HEK293 (cell line): ENCODE results near the gene CRYZL1.

ENCODE experiments used
- CTCF ChIA-PET: fragments of 350-600 bp; formaldehyde crosslinking; extraction: SDS; loops from one replicate; lab custom pipeline; 2021; ENCODE audit warnings: antibody characterized with exemption; lab: Yijun Ruan, JAX
- POLR2A ChIA-PET: fragments of 300-600 bp; formaldehyde crosslinking; extraction: SDS; loops from one replicate; lab custom pipeline; 2020; ENCODE audit warnings: antibody characterized with exemption, inconsistent platforms; lab: Yijun Ruan, JAX
- H3K27ac ChIP-seq: fragments of 200-500 bp; sonication (Bioruptor generic); 2 replicates; pipeline ENCODE4 v1.5.1; 2014; ENCODE audit warnings: low read depth, low read length, control low read depth, inconsistent platforms; ENCODE audit errors: extremely low read depth
- H3K36me3 ChIP-seq, 2 experiments: fragments of 200-500 bp in 1 of 2; sonication (Bioruptor generic) in 1 of 2; 1 replicate in 1 of 2; 2 replicates in 1 of 2; pipeline ENCODE4 v1.5.1; 2014 to 2017; ENCODE audit warnings: inconsistent platforms in 2 of 2, low read length in 2 of 2; ENCODE audit not compliant: control insufficient read depth in 2 of 2, insufficient read depth in 1 of 2
- H3K4me1 ChIP-seq: fragments of 200-500 bp; sonication (Bioruptor generic); 2 replicates; pipeline ENCODE4 v1.5.1; 2014; ENCODE audit warnings: mild to moderate bottlenecking, low read length, inconsistent platforms; ENCODE audit not compliant: control insufficient read depth, insufficient read depth
- H3K4me3 ChIP-seq: 2 replicates; pipeline ENCODE4 v1.5.1; 2011; ENCODE audit warnings: low read depth, mild to moderate bottlenecking, control low read depth, low read length, moderate library complexity
- H3K9me3 ChIP-seq: fragments of 200-500 bp; sonication (Bioruptor generic); 2 replicates; pipeline ENCODE4 v1.5.1; 2014; ENCODE audit warnings: low read depth, low read length, inconsistent platforms; ENCODE audit not compliant: control insufficient read depth, insufficient read depth
- GLI2 ChIP-seq: fragments of 450-650 bp; formaldehyde crosslinking; IDR thresholded peaks from 2 replicates; pipeline ENCODE4; 2017; ENCODE audit warnings: missing biosample characterization, missing genetic modification characterization, low read depth, borderline replicate concordance
- HOXD13 ChIP-seq: sonication (generic); formaldehyde crosslinking; IDR thresholded peaks from 2 replicates; pipeline ENCODE4 v1.8.0; 2022; ENCODE audit warnings: missing genetic modification reagents, borderline replicate concordance
- KLF7 ChIP-seq: fragments of 450-650 bp; formaldehyde crosslinking; IDR thresholded peaks from 2 replicates; pipeline ENCODE4 v1.5.1; 2016; ENCODE audit warnings: missing biosample characterization, missing genetic modification characterization, borderline replicate concordance
- MEIS1 ChIP-seq: sonication (generic); formaldehyde crosslinking; IDR thresholded peaks from 2 replicates; pipeline ENCODE4 v1.8.1; 2022; ENCODE audit warnings: missing genetic modification reagents, mild to moderate bottlenecking, borderline replicate concordance
- SP7 ChIP-seq: fragments of 450-650 bp; formaldehyde crosslinking; IDR thresholded peaks from 2 replicates; pipeline ENCODE4 v1.5.1; 2016; ENCODE audit warnings: missing biosample characterization, missing genetic modification characterization
- TCF7L2 ChIP-seq: IDR thresholded peaks from 2 replicates; pipeline ENCODE4 v1.6.1; 2011; ENCODE audit warnings: low read depth, mild to moderate bottlenecking, inconsistent platforms, low read length, moderate library complexity, borderline replicate concordance
- ZBTB20 ChIP-seq: fragments of 450-650 bp; formaldehyde crosslinking; IDR thresholded peaks from 2 replicates; pipeline ENCODE4 v1.5.1; 2016; ENCODE audit warnings: missing biosample characterization, missing genetic modification characterization
- ZBTB8A ChIP-seq: fragments of 450-650 bp; formaldehyde crosslinking; IDR thresholded peaks from 2 replicates; pipeline ENCODE4 v1.5.1; 2016; ENCODE audit warnings: missing biosample characterization, missing genetic modification characterization
- ZNF112 ChIP-seq: fragments of 450-650 bp; formaldehyde crosslinking; IDR thresholded peaks from 2 replicates; pipeline ENCODE4 v1.5.0; 2017; ENCODE audit warnings: missing biosample characterization, missing genetic modification characterization
- ZNF146 ChIP-seq: fragments of 450-650 bp; formaldehyde crosslinking; IDR thresholded peaks from 2 replicates; pipeline ENCODE4 v1.5.1; 2016; ENCODE audit warnings: missing biosample characterization, missing genetic modification characterization
- ZNF19 ChIP-seq: fragments of 450-650 bp; formaldehyde crosslinking; IDR thresholded peaks from 2 replicates; pipeline ENCODE4; 2016; ENCODE audit warnings: missing biosample characterization, missing genetic modification characterization, low read depth
- ZNF335 ChIP-seq: fragments of 450-650 bp; formaldehyde crosslinking; conservative IDR thresholded peaks from 2 replicates; pipeline ENCODE4 v1.5.1; 2016; ENCODE audit warnings: missing biosample characterization, missing genetic modification characterization
- ZNF404 ChIP-seq: fragments of 450-650 bp; formaldehyde crosslinking; IDR thresholded peaks from 2 replicates; pipeline ENCODE4 v1.5.1; 2017; ENCODE audit warnings: missing biosample characterization, missing genetic modification characterization
- ZNF449 ChIP-seq: fragments of 450-650 bp; formaldehyde crosslinking; IDR thresholded peaks from 2 replicates; pipeline ENCODE4 v1.5.1; 2017; ENCODE audit warnings: missing biosample characterization, mild to moderate bottlenecking, missing genetic modification characterization, moderate library complexity
- ZNF48 ChIP-seq: fragments of 450-650 bp; formaldehyde crosslinking; IDR thresholded peaks from 2 replicates; pipeline ENCODE4 v1.5.1; 2016; ENCODE audit warnings: missing biosample characterization, missing genetic modification characterization
- ZNF549 ChIP-seq: fragments of 450-650 bp; IDR thresholded peaks from 2 replicates; pipeline ENCODE4 v1.5.1; 2018; ENCODE audit warnings: missing biosample characterization, missing genetic modification characterization, mild to moderate bottlenecking, inconsistent platforms, moderate library complexity
- ZNF624 ChIP-seq: fragments of 450-650 bp; formaldehyde crosslinking; IDR thresholded peaks from 2 replicates; pipeline ENCODE4 v1.5.1; 2017; ENCODE audit warnings: missing biosample characterization, missing genetic modification characterization
- ZNF629 ChIP-seq: fragments of 450-650 bp; formaldehyde crosslinking; IDR thresholded peaks from 2 replicates; pipeline ENCODE4 v1.5.1; 2017; ENCODE audit warnings: missing biosample characterization, missing genetic modification characterization
- ZNF692 ChIP-seq: fragments of 450-650 bp; formaldehyde crosslinking; IDR thresholded peaks from 2 replicates; pipeline ENCODE4 v1.5.1; 2016; ENCODE audit warnings: missing biosample characterization, missing genetic modification characterization
- ZNF76 ChIP-seq: fragments of 450-650 bp; formaldehyde crosslinking; IDR thresholded peaks from 2 replicates; pipeline ENCODE4; 2016; ENCODE audit warnings: low read depth, missing biosample characterization, missing genetic modification characterization, borderline replicate concordance
- ZNF777 ChIP-seq: fragments of 450-650 bp; formaldehyde crosslinking; IDR thresholded peaks from 2 replicates; pipeline ENCODE4 v1.5.1; 2017; ENCODE audit warnings: missing biosample characterization, missing genetic modification characterization, borderline replicate concordance
- ZSCAN23 ChIP-seq: fragments of 450-650 bp; formaldehyde crosslinking; IDR thresholded peaks from 2 replicates; pipeline ENCODE4 v1.5.1; 2016; ENCODE audit warnings: missing biosample characterization, missing genetic modification characterization
- TF ChIP-seq, protein P1 (sequence below): fragments of 450-650 bp; formaldehyde crosslinking; IDR thresholded peaks from 2 replicates; pipeline ENCODE4 v1.5.1; 2016; ENCODE audit warnings: missing biosample characterization, missing genetic modification characterization
- TF ChIP-seq, protein P2 (sequence below): fragments of 450-650 bp; formaldehyde crosslinking; IDR thresholded peaks from 2 replicates; pipeline ENCODE4 v1.5.1; 2016; ENCODE audit warnings: missing biosample characterization, missing genetic modification characterization, borderline replicate concordance
- TF ChIP-seq, protein P3 (sequence below): fragments of 450-650 bp; formaldehyde crosslinking; conservative IDR thresholded peaks from 2 replicates; pipeline ENCODE4 v1.5.1; 2016; ENCODE audit warnings: low read depth, missing biosample characterization, missing genetic modification characterization

The CRYZL1 gene

GRCh38 chr21:33642896-33643657 is 1.5 kb upstream of the CRYZL1 start (continued):
- TF ChIP-seq ZBTB8A (tag by site-specific recombination) (peak; percentile 9; the same call in 1 of the 2 replicates), ZNF146 (no peak), SP7 (tag by site-specific recombination) (peak; percentile 35; the same call in 1 of the 2 replicates), ZNF48 (tag by site-specific recombination) (no peak), ZNF549 (tag by site-specific recombination) (no peak), ZBTB20 (peak; percentile 68), ZNF76 (tag by site-specific recombination) (peak; percentile 42; the same call in 1 of the 2 replicates), ZNF692 (peak; percentile 89), HOXD13 (CRISPR knock-in tag) (no peak), ZNF629 (tag by site-specific recombination) (peak; percentile 19; the same call in 1 of the 2 replicates), ZNF335 (tag by site-specific recombination) (peak; percentile 96), ZNF777 (no peak), KLF7 (no peak)
- TF ChIP-seq, protein P1, sequence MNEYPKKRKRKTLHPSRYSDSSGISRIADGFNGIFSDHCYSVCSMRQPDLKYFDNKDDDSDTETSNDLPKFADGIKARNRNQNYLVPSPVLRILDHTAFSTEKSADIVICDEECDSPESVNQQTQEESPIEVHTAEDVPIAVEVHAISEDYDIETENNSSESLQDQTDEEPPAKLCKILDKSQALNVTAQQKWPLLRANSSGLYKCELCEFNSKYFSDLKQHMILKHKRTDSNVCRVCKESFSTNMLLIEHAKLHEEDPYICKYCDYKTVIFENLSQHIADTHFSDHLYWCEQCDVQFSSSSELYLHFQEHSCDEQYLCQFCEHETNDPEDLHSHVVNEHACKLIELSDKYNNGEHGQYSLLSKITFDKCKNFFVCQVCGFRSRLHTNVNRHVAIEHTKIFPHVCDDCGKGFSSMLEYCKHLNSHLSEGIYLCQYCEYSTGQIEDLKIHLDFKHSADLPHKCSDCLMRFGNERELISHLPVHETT (tag by site-specific recombination) = peak; percentile 18; the same call in 1 of the 2 replicates

DNA sequence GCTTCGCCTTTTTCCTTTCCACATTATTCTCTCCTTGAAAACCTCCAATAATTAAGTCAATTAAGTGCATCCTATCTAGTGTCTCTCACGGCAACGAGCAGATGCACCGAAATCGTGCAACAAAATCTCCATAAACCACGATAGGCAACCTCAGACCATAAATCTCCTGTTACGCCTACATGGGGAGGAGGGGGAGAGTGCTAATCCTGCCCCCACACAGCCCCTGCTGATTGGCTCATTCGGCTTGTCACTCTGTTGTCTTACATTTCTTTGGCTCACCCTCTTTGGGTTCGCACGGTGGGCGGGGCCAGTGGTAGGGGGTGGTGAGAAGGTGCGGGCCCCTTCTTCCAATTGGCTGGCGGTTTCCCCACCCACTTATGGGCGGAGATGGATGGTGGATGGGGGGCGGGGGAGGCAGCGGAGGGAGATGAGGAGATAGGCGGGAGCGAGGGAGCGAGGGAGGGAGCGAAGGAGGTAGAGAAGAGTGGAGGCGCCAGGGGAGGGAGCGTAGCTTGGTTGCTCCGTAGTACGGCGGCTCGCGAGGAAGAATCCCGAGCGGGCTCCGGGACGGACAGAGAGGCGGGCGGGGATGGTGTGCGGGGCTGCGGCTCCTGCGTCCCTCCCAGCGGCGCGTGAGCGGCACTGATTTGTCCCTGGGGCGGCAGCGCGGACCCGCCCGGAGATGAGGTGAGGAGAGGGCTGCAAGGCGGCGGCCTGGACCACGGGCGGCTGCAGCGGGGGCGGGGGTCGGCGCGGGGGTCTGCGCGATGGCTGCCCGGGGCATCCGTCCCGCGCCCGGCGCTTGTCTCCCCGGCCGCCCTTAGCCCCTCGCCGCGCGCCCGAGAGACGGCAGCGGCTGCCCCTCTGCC is 720 bp upstream of the CRYZL1 start, which contains the start of gene ITSN1:
TSS of gene ITSN1 (plus strand) at position 475 of the 869 bp plus-strand sequence. CDS start 76,328 bp downstream, outside the sequence.
- POLR2A ChIA-PET = interaction anchor here (0.6 to 1.0 kb wide), 6 partner anchors 9 to 260 kb away, joined by 3 to 6 read pairs (median 4); partner anchors contain the start of gene DONSON
- peaks cover 10% of the 10 kb centered on the region for H3K4me1 ChIP-seq
- peaks cover 0 to 5% of the 10 kb centered on the region in 2 experiments; a peak in 1 of 3 replicates for H3K36me3 ChIP-seq
- no peaks in the 10 kb centered on the region for H3K9me3 ChIP-seq
- H3K4me3 ChIP-seq = peak within 1 kb of the TSS; percentile 69
- CTCF ChIA-PET = interaction anchor here (0.6 kb wide), 1 partner anchor 1572 kb away, joined by 4 read pairs; no protein-coding TSS in a partner anchor
- H3K27ac ChIP-seq = peak within 1 kb of the TSS; percentile 90
- TF ChIP-seq ZNF19 (tag by site-specific recombination) = no peak
- peak; percentile 30; the same call in 1 of the 2 replicates for TF ChIP-seq ZSCAN23
- no peak for TF ChIP-seq ZNF112 (tag by site-specific recombination)
- TF ChIP-seq, protein P2, sequence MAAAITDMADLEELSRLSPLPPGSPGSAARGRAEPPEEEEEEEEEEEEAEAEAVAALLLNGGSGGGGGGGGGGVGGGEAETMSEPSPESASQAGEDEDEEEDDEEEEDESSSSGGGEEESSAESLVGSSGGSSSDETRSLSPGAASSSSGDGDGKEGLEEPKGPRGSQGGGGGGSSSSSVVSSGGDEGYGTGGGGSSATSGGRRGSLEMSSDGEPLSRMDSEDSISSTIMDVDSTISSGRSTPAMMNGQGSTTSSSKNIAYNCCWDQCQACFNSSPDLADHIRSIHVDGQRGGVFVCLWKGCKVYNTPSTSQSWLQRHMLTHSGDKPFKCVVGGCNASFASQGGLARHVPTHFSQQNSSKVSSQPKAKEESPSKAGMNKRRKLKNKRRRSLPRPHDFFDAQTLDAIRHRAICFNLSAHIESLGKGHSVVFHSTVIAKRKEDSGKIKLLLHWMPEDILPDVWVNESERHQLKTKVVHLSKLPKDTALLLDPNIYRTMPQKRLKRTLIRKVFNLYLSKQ (tag by site-specific recombination) = no peak
- TF ChIP-seq ZNF629 (tag by site-specific recombination) = peak; percentile 63; the same call in 1 of the 2 replicates
- no peak for TF ChIP-seq GLI2 (tag by site-specific recombination)
- no peak for TF ChIP-seq TCF7L2
- TF ChIP-seq ZNF404 (tag by site-specific recombination) = no peak
- TF ChIP-seq ZNF624 (tag by site-specific recombination) = no peak
- no peak for TF ChIP-seq MEIS1
- TF ChIP-seq, protein P3, sequence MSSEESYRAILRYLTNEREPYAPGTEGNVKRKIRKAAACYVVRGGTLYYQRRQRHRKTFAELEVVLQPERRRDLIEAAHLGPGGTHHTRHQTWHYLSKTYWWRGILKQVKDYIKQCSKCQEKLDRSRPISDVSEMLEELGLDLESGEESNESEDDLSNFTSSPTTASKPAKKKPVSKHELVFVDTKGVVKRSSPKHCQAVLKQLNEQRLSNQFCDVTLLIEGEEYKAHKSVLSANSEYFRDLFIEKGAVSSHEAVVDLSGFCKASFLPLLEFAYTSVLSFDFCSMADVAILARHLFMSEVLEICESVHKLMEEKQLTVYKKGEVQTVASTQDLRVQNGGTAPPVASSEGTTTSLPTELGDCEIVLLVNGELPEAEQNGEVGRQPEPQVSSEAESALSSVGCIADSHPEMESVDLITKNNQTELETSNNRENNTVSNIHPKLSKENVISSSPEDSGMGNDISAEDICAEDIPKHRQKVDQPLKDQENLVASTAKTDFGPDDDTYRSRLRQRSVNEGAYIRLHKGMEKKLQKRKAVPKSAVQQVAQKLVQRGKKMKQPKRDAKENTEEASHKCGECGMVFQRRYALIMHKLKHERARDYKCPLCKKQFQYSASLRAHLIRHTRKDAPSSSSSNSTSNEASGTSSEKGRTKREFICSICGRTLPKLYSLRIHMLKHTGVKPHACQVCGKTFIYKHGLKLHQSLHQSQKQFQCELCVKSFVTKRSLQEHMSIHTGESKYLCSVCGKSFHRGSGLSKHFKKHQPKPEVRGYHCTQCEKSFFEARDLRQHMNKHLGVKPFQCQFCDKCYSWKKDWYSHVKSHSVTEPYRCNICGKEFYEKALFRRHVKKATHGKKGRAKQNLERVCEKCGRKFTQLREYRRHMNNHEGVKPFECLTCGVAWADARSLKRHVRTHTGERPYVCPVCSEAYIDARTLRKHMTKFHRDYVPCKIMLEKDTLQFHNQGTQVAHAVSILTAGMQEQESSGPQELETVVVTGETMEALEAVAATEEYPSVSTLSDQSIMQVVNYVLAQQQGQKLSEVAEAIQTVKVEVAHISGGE (tag by site-specific recombination) = peak; percentile 65; the same call in 1 of the 2 replicates
- peak; percentile 42; the same call in 1 of the 2 replicates for TF ChIP-seq ZNF449 (tag by site-specific recombination)
